GM19193 (cell line): ENCODE results near the gene DBT.

Source experiments
- POLR2A ChIP-seq: IDR thresholded peaks from 4 replicates; pipeline ENCODE4 v1.6.1; 2011; ENCODE audit not compliant: insufficient read depth, insufficient read length; ENCODE audit errors: extremely low read depth

DBT gene

GRCh38 chr1:100249537-100250257 lies at the start of gene DBT:
Gene DBT (minus strand): TSS chr1:100249834. CDS start chr1:100249820, 14 bp downstream.
- peak; percentile 94 for TF ChIP-seq POLR2A

- no peak for TF ChIP-seq POLR2A
These were observed 48.9 kb upstream of the DBT start for GRCh38 chr1:100298512-100298911.

GRCh38 chr1:100296140-100296539 lies 46.5 kb upstream of the DBT start:
- no peak for TF ChIP-seq POLR2A

GRCh38 chr1:100292711-100293110 lies 43.1 kb upstream of the DBT start:
- TF ChIP-seq POLR2A: no peak

GRCh38 chr1:100290291-100290690 lies 40.7 kb upstream of the DBT start:
- no peak for TF ChIP-seq POLR2A

- TF ChIP-seq POLR2A: no peak
These were observed 37.5 kb upstream of the DBT start for GRCh38 chr1:100287162-100287561.

- no peak for TF ChIP-seq POLR2A
These were observed 35.0 kb upstream of the DBT start for GRCh38 chr1:100284591-100284990.

GRCh38 chr1:100279954-100280682 lies 30.5 kb upstream of the DBT start:
- no peak for TF ChIP-seq POLR2A

GRCh38 chr1:100279358-100279923 lies 29.8 kb upstream of the DBT start:
- no peak for TF ChIP-seq POLR2A

- TF ChIP-seq POLR2A: no peak
These were observed 28.2 kb upstream of the DBT start for GRCh38 chr1:100277866-100278265.

- TF ChIP-seq POLR2A: no peak
These were observed 18.6 kb upstream of the DBT start for GRCh38 chr1:100268202-100268601.

- TF ChIP-seq POLR2A: no peak
These were observed 17.6 kb upstream of the DBT start for GRCh38 chr1:100267284-100267683.

- TF ChIP-seq POLR2A: no peak
These were observed 17.1 kb upstream of the DBT start for GRCh38 chr1:100266741-100267140.

GRCh38 chr1:100265931-100266740 lies 16.5 kb upstream of the DBT start, which contains the start of gene RTCA:
Gene RTCA (plus strand): TSS chr1:100266216. CDS start chr1:100266376, 160 bp downstream.
- TF ChIP-seq POLR2A: peak; percentile 89

GRCh38 chr1:100265562-100265930 lies 15.9 kb upstream of the DBT start:
- no peak for TF ChIP-seq POLR2A
